ENCODE measurements around the gene PKDCC. TPM values are rescaled to one million over a fixed set of nuclear protein-coding genes. Genes with fewer than 3 reads are reported as not detected.

The PKDCC gene
- total RNA-seq, 4 donors from 2014 or later = 5.9 to 21.4 (median 12.7) TPM

DNA sequence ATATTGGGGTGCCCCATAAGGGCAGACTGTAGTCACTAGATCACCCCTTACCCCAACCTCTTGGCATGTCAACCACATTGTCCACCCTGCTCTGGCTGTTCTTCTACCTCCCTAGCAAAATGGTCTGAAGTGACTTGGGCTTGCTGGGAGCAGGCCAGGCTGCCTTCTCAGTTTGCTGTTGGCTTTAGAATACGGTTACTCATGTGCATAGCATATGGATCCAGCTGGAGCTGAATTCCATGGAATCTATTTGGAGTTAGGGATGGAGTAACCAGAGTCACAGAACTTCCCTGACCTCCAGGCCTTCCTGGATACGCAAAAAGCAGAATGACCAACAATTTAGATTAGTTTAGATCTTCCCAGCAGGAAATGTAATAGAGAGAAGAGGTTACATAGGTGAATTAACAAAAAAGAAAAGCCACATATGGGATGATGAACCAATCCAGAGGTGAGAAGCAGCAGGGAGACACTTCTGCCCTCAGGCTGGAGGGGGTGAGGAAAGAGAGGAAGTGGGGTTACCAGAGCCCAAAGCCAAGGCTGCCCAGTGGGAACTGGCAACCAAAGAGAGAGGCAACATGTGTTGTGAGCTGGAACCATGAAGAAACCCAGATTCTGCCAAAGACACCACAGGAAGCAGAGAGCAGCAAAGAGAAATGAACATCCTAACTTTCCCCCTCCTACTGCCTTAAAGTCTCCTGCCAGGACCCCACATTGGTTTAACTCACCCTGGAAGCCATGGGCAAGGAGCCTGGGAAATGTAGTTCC, 26.1 kb downstream of the PKDCC start:
- H3K4me3 ChIP-seq (replicated peaks in 1 of 3) = no peak overlapping the region

DNA sequence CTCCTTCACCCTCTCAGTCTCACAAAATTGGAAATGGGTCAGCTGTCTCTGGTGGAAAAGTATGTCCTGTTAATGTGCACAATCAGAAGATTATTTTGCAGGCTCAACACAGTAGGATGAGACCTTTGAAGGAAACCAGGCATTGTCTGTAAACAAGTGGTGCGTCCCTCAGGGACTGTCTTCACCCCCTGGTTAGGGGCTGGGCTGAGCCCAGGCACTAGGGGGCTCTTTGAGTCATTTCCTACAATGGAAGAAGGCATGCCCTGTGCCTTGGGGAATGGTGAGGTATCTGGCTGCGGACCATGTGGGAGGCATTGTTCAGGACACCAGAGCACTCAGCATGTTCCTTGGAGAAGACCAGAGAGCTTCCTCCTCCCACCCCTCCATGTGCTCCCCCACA, 26.8 kb downstream of the PKDCC start:
- TF ChIP-seq POLR2A (IDR thresholded peaks at IDR 0.05) = no peak
- TF ChIP-seq, protein P1, sequence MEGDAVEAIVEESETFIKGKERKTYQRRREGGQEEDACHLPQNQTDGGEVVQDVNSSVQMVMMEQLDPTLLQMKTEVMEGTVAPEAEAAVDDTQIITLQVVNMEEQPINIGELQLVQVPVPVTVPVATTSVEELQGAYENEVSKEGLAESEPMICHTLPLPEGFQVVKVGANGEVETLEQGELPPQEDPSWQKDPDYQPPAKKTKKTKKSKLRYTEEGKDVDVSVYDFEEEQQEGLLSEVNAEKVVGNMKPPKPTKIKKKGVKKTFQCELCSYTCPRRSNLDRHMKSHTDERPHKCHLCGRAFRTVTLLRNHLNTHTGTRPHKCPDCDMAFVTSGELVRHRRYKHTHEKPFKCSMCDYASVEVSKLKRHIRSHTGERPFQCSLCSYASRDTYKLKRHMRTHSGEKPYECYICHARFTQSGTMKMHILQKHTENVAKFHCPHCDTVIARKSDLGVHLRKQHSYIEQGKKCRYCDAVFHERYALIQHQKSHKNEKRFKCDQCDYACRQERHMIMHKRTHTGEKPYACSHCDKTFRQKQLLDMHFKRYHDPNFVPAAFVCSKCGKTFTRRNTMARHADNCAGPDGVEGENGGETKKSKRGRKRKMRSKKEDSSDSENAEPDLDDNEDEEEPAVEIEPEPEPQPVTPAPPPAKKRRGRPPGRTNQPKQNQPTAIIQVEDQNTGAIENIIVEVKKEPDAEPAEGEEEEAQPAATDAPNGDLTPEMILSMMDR (IDR thresholded peaks at IDR 0.05) = no peak
- H3K27ac ChIP-seq = no peak overlapping the region
- H3K4me3 ChIP-seq (replicated peaks in 1 of 3) = no peak overlapping the region
- intact Hi-C loops (cut with DNase I) = no loop called here
- no peaks in the 10 kb centered on the region for H3K27me3 ChIP-seq
- no peaks in the 10 kb centered on the region for H3K36me3 ChIP-seq
- 70% methylated on average over 2 of the region's 2 CpGs; no CpG with 5 or more reads in 1 of the 2 donors for WGBS, 2 donors
- H3K9me3 ChIP-seq = no peaks in the 10 kb centered on the region
- no peaks in the 10 kb centered on the region for H3K4me1 ChIP-seq
- DNase-seq = no peak

More for the DNA sequence above, 26.1 kb downstream of the PKDCC start:
- WGBS, 2 donors = 83 to 89% methylated on average over 2 of the region's 2 CpGs
- H3K27ac ChIP-seq = no peak overlapping the region
- intact Hi-C loops (cut with DNase I) = no loop called here
- no peak for TF ChIP-seq POLR2A (IDR thresholded peaks at IDR 0.05)
- TF ChIP-seq, protein P1 (IDR thresholded peaks at IDR 0.05) = no peak
- no peaks in the 10 kb centered on the region for H3K4me1 ChIP-seq
- DNase-seq = no peak
- H3K27me3 ChIP-seq = no peaks in the 10 kb centered on the region
- no peaks in the 10 kb centered on the region for H3K36me3 ChIP-seq
- H3K9me3 ChIP-seq = no peaks in the 10 kb centered on the region

- no peaks in the 10 kb centered on the region for H3K27me3 ChIP-seq
- H3K9me3 ChIP-seq = no peaks in the 10 kb centered on the region
- WGBS, 2 donors = 84 to 89% methylated on average over 10 of the region's 10 CpGs
- H3K4me3 ChIP-seq (replicated peaks in 1 of 3) = no peak overlapping the region
- H3K4me1 ChIP-seq = no peaks in the 10 kb centered on the region
- no peaks in the 10 kb centered on the region for H3K36me3 ChIP-seq
- intact Hi-C loops (cut with DNase I) = no loop called here
- no peak for TF ChIP-seq POLR2A (IDR thresholded peaks at IDR 0.05)
- TF ChIP-seq, protein P1 (IDR thresholded peaks at IDR 0.05) = no peak
- no peak overlapping the region for H3K27ac ChIP-seq
- no peak for DNase-seq
Measured at GRCh38 chr2:42076357-42077225, 28.8 kb downstream of the PKDCC start.

DNA sequence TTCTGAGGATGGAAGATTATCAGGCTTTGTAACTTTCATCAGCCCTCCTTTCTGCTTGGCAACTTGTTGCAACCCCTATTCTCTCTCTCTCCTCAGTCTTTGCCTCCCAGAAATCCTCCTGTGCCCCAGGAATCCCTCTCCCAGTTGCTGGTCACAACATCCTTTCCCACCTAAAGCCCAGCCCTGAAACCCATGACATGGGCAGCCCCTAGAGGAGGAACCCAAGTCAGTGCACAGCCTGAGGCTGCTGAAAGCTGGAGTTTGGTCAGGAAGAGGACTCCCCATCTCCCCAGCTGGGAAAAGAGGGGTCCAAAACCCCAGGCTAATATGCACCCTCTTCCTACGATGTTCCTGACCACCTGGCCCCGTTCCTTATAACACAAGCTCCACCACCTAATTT, 29.5 kb downstream of the PKDCC start:
- TF ChIP-seq, protein P1 (IDR thresholded peaks at IDR 0.05) = no peak
- no peak for TF ChIP-seq POLR2A (IDR thresholded peaks at IDR 0.05)
- WGBS, 2 donors = 85 to 92% methylated on average over 2 of the region's 2 CpGs
- H3K36me3 ChIP-seq = no peaks in the 10 kb centered on the region
- no peaks in the 10 kb centered on the region for H3K27me3 ChIP-seq
- no peak overlapping the region for H3K4me3 ChIP-seq (replicated peaks in 1 of 3)
- intact Hi-C loops (cut with DNase I) = no loop called here
- H3K9me3 ChIP-seq = no peaks in the 10 kb centered on the region
- no peak for DNase-seq
- H3K27ac ChIP-seq = no peak overlapping the region
- no peaks in the 10 kb centered on the region for H3K4me1 ChIP-seq
